BJ (cell line): ENCODE data around the gene CDKAL1. TPM values are rescaled to one million over a fixed set of nuclear protein-coding genes. Genes with fewer than 3 reads are reported as not detected.

ENCODE experiments used
- CTCF ChIA-PET: fragments of 350-600 bp; formaldehyde crosslinking; extraction: SDS; loops from one replicate; lab custom pipeline; 2021; ENCODE audit warnings: antibody characterized with exemption, inconsistent platforms; lab: Yijun Ruan, JAX
- POLR2A ChIA-PET: fragments of 300-600 bp; sonication (Branson Sonifier 250); formaldehyde crosslinking; extraction: SDS; loops from one replicate; lab custom pipeline; 2021; ENCODE audit warnings: antibody characterized with exemption; lab: Charles Lee
- DNase-seq: peaks from one replicate; pipeline ENCODE4 v3.0.0-alpha.2; 2011; ENCODE audit warnings: low read depth
- H3K27me3 ChIP-seq: 2 replicates; pipeline ENCODE4 v1.6.0; 2011; ENCODE audit warnings: low read length; ENCODE audit not compliant: control insufficient read depth, insufficient read depth
- H3K36me3 ChIP-seq: 2 replicates; pipeline ENCODE4 v1.5.1; 2011; ENCODE audit warnings: low read length; ENCODE audit not compliant: control insufficient read depth, insufficient read depth
- H3K4me3 ChIP-seq: 2 replicates; pipeline ENCODE4 v1.5.1; 2011; ENCODE audit warnings: low read depth, mild to moderate bottlenecking, control low read depth, low read length
- polyA plus RNA-seq: library from polyadenylated mRNA; depleted of rRNA; stranded (reverse); fragments of >200 nt; gene quantifications from 2 replicates; pipeline ENCODE4 v1.2.3, GENCODE V29; 2011
- TF ChIP-seq, protein P1 (sequence below): IDR thresholded peaks from 2 replicates; pipeline ENCODE4 v1.5.1; 2011; ENCODE audit warnings: low read depth, mild to moderate bottlenecking, control low read depth, inconsistent platforms, low read length, moderate library complexity; ENCODE audit not compliant: insufficient read depth

Gene CDKAL1
- polyA plus RNA-seq, 1 experiment, result 3.8 TPM

GRCh38 chr6:21263531-21264287 lies 729.5 kb downstream of the CDKAL1 start:
- TF ChIP-seq, protein P1, sequence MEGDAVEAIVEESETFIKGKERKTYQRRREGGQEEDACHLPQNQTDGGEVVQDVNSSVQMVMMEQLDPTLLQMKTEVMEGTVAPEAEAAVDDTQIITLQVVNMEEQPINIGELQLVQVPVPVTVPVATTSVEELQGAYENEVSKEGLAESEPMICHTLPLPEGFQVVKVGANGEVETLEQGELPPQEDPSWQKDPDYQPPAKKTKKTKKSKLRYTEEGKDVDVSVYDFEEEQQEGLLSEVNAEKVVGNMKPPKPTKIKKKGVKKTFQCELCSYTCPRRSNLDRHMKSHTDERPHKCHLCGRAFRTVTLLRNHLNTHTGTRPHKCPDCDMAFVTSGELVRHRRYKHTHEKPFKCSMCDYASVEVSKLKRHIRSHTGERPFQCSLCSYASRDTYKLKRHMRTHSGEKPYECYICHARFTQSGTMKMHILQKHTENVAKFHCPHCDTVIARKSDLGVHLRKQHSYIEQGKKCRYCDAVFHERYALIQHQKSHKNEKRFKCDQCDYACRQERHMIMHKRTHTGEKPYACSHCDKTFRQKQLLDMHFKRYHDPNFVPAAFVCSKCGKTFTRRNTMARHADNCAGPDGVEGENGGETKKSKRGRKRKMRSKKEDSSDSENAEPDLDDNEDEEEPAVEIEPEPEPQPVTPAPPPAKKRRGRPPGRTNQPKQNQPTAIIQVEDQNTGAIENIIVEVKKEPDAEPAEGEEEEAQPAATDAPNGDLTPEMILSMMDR, result no peak
- no peaks in the 10 kb centered on the region for H3K36me3 ChIP-seq
- ChIA-PET CTCF (no interaction called here), POLR2A (no interaction called here)
- DNase-seq, result no peak
- H3K4me3 ChIP-seq, result no peak overlapping the region
- no peaks in the 10 kb centered on the region for H3K27me3 ChIP-seq

GRCh38 chr6:21264288-21265033 lies 730.2 kb downstream of the CDKAL1 start:
- no peaks in the 10 kb centered on the region for H3K36me3 ChIP-seq
- no peaks in the 10 kb centered on the region for H3K27me3 ChIP-seq
- ChIA-PET POLR2A (no interaction called here), CTCF (no interaction called here)
- no peak overlapping the region for H3K4me3 ChIP-seq
- DNase-seq, result no peak
- TF ChIP-seq, protein P1, result no peak

DNA sequence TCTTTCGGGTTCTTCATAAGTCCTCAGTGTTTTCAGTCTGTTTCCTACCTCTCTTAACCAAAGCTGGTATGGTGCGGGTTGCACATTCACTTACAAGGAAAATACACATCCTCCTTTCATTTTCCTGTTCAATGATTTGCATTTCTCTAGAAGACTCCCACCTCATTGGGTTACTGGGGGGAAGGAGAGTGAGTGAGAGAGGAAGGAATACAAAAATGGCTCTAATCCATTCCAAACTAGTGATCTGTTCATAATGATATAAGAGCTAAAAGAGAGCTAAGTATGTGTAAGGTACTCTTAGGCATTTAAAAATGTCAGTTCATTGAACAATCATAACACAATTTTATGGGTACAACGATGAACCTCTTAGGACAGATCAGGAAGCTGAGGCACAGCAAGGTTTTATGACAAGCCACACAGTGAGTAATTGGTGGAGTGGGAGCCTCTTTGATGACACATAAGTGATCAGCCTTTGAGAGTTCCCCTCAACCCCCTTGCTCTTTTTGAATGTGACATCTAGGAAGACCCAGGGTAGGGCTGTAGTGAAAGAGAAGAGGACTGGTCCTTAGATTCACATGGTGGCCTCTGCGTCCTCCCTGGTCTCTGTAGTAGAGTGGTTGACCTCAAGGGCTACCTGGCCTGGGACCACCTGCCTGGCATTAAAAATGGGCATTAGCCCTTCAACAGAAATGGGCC lies 730.9 kb downstream of the CDKAL1 start:
- ChIA-PET POLR2A (no interaction called here), CTCF (no interaction called here)
- Histone ChIP-seq H3K27me3 (no peaks in the 10 kb centered on the region), H3K4me3 (no peak overlapping the region), H3K36me3 (no peaks in the 10 kb centered on the region)
- DNase-seq, result no peak
- TF ChIP-seq, protein P1, result no peak

DNA sequence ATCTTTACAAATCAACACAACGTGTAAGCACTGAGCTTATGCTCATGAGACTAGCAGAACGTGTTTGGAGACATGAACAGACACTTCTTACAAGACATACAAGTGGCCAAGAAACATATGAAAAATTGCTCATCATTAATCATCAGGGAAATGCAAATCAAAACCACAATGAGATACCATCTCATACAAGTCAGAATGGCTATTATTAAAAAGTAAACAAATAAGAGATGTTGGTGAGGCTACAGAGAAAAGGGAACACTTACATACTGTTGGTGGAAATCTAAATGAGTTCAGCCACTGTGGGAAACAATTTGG lies 731.4 kb downstream of the CDKAL1 start:
- no peak overlapping the region for H3K4me3 ChIP-seq
- CTCF ChIA-PET, result no interaction called here
- no peaks in the 10 kb centered on the region for H3K27me3 ChIP-seq
- peak; percentile 7 for DNase-seq
- H3K36me3 ChIP-seq, result no peaks in the 10 kb centered on the region
- POLR2A ChIA-PET, result no interaction called here
- TF ChIP-seq, protein P1, result no peak

DNA sequence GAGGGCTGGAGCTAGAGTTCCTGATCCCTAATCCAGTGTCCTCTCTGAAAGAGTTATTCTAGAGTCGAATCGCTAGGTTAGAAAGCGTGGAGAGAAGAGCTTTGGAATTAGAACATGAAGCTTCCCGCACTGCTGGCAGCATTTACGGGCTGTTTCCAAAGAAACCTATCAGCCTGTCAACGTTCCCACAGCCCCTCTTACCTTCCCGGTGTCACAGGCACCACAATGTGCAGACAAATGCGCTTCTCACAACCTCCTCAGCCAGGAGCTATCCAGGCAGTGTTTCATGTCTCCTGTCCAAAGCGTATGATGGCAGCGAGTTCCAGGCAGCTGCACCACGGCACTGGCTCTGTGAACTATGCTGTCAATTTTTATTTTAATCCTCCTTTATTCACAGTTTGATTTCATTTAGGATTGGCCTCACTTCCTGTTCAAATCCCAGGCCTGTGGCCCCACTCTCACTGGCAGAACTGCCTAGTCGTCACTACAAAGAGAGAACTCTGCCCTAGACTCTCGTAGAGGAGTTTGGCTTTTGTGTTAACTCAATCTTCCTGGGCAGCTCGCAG lies 736.5 kb downstream of the CDKAL1 start:
- POLR2A ChIA-PET, result no interaction called here
- no peak for DNase-seq
- no peak overlapping the region for H3K4me3 ChIP-seq
- no peaks in the 10 kb centered on the region for H3K27me3 ChIP-seq
- CTCF ChIA-PET, result interaction anchor here (0.9 to 1.4 kb wide), 2 partner anchors 12 to 19 kb away, joined by 3 to 5 read pairs; no protein-coding TSS in a partner anchor
- TF ChIP-seq, protein P1, result no peak
- no peaks in the 10 kb centered on the region for H3K36me3 ChIP-seq
